ENCODE data around the gene KLRC3. TPM values are rescaled to one million over a fixed set of nuclear protein-coding genes. Genes with fewer than 3 reads are reported as not detected.
"Not testable (repeated sequence)": the region's sequence is repeated elsewhere in the genome, so short reads cannot be mapped to it uniquely, and the experiment has no call there.

The KLRC3 gene
- total and polyA plus RNA-seq, 11 donors, result not detected

- H3K27ac ChIP-seq; H3K4me1 ChIP-seq; H3K36me3 ChIP-seq; H3K4me3 ChIP-seq; H3K27me3 ChIP-seq; intact Hi-C loops (cut with DNase I); ATAC-seq; DNase-seq; H3K9me3 ChIP-seq: not testable (repeated sequence)
- WGBS, 4 donors, result 14 to 17% methylated on average over 2 of the region's 2 CpGs; no CpG with 5 or more reads in 2 of the 4 donors
Observed at GRCh38 chr12:10437601-10438000, 17.2 kb upstream of the KLRC3 start.

GRCh38 chr12:10435816-10436215 lies 15.4 kb upstream of the KLRC3 start, which contains the start of gene KLRC2:
KLRC2 (minus strand) TSS chr12:10436010; CDS start chr12:10435986, 24 bp downstream.
- H3K4me1 ChIP-seq; H3K27me3 ChIP-seq; ATAC-seq; H3K4me3 ChIP-seq; DNase-seq; H3K9me3 ChIP-seq; H3K36me3 ChIP-seq; H3K27ac ChIP-seq; intact Hi-C loops (cut with DNase I): not testable (repeated sequence)
- 53 to 67% (median 62%) methylated on average over 3 of the region's 3 CpGs for WGBS, 4 donors

GRCh38 chr12:10430623-10431022 lies 10.2 kb upstream of the KLRC3 start:
- H3K4me1 ChIP-seq; DNase-seq; ATAC-seq; intact Hi-C loops (cut with DNase I); H3K9me3 ChIP-seq; H3K36me3 ChIP-seq; H3K27me3 ChIP-seq; H3K4me3 ChIP-seq; H3K27ac ChIP-seq: not testable (repeated sequence)
- 87 to 95% (median 89%) methylated on average over 4 of the region's 4 CpGs for WGBS, 4 donors

DNA sequence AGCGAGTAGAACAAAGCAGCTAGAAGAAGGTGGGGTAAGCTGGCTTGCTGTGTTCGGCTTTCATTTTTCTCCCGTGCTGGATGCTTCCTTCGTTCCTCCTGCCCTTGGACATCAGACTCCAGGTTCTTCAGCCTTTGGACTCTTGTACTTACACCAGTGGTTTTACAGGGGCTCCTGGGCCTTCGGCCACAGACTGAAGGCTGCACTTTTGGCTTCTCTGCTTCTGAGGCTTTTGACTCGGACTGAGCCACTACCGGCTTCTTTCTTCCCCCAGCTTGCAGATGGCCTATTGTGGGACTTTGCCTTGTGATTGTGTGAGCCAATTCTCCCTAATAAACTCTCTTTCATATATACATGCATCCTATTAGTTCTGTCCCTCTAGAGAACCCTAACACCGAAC lies 5.5 kb upstream of the KLRC3 start:
- H3K27me3 ChIP-seq; H3K4me3 ChIP-seq; intact Hi-C loops (cut with DNase I); ATAC-seq; H3K27ac ChIP-seq; H3K4me1 ChIP-seq; H3K9me3 ChIP-seq; DNase-seq; H3K36me3 ChIP-seq: not testable (repeated sequence)
- 84 to 95% (median 88%) methylated on average over 6 to 8 of the region's 8 CpGs for WGBS, 4 donors

- DNase-seq; H3K4me1 ChIP-seq; H3K36me3 ChIP-seq; intact Hi-C loops (cut with DNase I); H3K27me3 ChIP-seq; H3K9me3 ChIP-seq; H3K4me3 ChIP-seq; H3K27ac ChIP-seq; ATAC-seq: not testable (repeated sequence)
- 77 to 100% (median 80%) methylated on average over 1 of the region's 1 CpG; no CpG with 5 or more reads in 1 of the 4 donors for WGBS, 4 donors
Observed at GRCh38 chr12:10424260-10424899, 4.0 kb upstream of the KLRC3 start.

DNA sequence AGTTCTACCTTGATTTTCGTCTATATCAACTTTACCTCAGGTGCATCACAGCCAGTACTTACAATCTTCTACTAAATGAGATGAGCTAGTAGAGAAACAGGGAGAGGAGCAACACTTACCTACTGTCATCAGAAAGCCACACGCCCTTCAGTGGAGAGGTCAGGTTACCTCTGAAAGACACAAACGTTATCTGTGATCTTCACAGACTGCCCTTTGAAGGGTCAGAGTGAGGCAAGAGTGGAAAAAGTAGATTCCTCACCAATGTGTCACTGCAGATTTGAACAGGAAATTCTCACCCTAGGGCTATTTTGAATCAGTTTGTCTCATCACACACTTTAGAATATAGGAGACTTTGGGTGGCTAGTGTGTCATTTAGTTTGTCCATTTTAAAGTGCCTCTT lies 1.8 kb upstream of the KLRC3 start:
- H3K9me3 ChIP-seq; intact Hi-C loops (cut with DNase I); ATAC-seq; DNase-seq; H3K27me3 ChIP-seq; H3K36me3 ChIP-seq; H3K4me1 ChIP-seq; H3K4me3 ChIP-seq; H3K27ac ChIP-seq: not testable (repeated sequence)
- 15 to 60% (median 31%) methylated on average over 2 to 3 of the region's 3 CpGs for WGBS, 4 donors

DNA sequence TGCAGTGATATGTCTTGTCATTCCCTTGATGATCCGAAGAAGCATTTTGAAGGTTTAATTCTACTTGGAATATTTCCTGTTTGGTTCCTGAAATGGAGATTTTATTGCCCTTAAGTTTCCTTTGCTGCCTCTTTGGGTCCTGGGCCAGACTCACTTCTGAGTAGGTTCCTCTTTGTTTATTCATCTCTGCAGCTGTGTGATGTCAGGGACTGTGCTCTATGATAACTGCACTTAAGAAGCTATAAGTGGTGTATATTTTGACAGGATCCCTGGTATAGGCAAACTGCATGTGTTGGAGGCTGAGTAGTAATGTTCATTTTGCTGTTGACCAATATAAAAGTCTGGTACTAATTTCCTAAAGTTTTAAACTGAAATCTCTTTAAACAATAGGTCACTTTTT lies 11.0 kb downstream of the KLRC3 start, which contains the start of gene KLRC4:
Gene KLRC4, minus strand, starts transcription at position 366 of the 400 bp plus-strand sequence. Its CDS starts 182 bp downstream, at position 184.
- WGBS, 4 donors, result 0 to 57% (median 16%) methylated on average over 1 of the region's 1 CpG
- Histone ChIP-seq H3K27me3 (no peaks in the 10 kb centered on the region), H3K36me3 (no peaks in the 10 kb centered on the region), H3K27ac (no peak within 1 kb of the TSS), H3K4me3 (peak within 1 kb of the TSS in 3 of 12 donors; percentile 6 to 25 (median 18)), H3K4me1 (peaks cover 0 to 8% (median 0%) of the 10 kb centered on the region in 12 donors), H3K9me3 (peaks cover 0 to 8% (median 0%) of the 10 kb centered on the region in 12 donors)
- intact Hi-C loops (cut with DNase I), result no loop called here
- ATAC-seq, result no peak
- DNase-seq, result no peak
- TF ChIP-seq POLR2A (IDR thresholded peaks at IDR 0.05), result no peak

DNA sequence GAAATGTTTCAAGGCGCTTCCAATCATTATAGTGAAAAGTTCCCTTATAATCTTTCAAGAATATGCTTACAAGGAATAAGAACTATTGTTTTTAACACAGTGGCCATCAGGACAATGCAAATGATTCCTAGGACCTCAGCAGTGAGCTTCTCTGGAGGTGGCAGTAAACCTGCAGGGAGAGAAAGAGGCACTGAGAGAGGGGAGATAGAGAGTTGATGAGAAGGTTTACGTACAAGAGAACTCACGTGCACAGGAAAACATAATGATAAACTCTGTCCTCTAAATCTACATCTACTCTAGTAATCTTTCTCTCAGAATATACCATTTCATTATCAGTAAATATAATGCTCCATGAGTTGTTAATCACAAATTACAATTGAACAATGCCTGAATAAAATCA lies 11.6 kb downstream of the KLRC3 start:
- H3K4me1 ChIP-seq, result peaks cover 0 to 8% (median 0%) of the 10 kb centered on the region in 12 donors
- WGBS, 4 donors, result 36 to 58% (median 53%) methylated on average over 3 of the region's 3 CpGs
- peak overlapping the region in 3 of 12 donors; percentile 6 to 25 (median 18) for H3K4me3 ChIP-seq
- H3K27me3 ChIP-seq, result no peaks in the 10 kb centered on the region
- H3K9me3 ChIP-seq, result peaks cover 0 to 9% (median 0%) of the 10 kb centered on the region in 12 donors
- intact Hi-C loops (cut with DNase I), result no loop called here
- TF ChIP-seq, protein P1, sequence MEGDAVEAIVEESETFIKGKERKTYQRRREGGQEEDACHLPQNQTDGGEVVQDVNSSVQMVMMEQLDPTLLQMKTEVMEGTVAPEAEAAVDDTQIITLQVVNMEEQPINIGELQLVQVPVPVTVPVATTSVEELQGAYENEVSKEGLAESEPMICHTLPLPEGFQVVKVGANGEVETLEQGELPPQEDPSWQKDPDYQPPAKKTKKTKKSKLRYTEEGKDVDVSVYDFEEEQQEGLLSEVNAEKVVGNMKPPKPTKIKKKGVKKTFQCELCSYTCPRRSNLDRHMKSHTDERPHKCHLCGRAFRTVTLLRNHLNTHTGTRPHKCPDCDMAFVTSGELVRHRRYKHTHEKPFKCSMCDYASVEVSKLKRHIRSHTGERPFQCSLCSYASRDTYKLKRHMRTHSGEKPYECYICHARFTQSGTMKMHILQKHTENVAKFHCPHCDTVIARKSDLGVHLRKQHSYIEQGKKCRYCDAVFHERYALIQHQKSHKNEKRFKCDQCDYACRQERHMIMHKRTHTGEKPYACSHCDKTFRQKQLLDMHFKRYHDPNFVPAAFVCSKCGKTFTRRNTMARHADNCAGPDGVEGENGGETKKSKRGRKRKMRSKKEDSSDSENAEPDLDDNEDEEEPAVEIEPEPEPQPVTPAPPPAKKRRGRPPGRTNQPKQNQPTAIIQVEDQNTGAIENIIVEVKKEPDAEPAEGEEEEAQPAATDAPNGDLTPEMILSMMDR (IDR thresholded peaks at IDR 0.05), result no peak
- no peak for TF ChIP-seq POLR2A (IDR thresholded peaks at IDR 0.05)
- H3K36me3 ChIP-seq, result no peaks in the 10 kb centered on the region
- no peak for DNase-seq
- no peak overlapping the region for H3K27ac ChIP-seq
- ATAC-seq, result no peak

Measured in heart left ventricle (tissue), 16 donors.